Muscle layer of colon (tissue), 2 donors: ENCODE measurements around the gene OSER1.

ENCODE experiments used
- H3K27ac ChIP-seq: one replicate; pipeline ENCODE4 v1.7.0; 2013; ENCODE audit warnings: low read depth, mild to moderate bottlenecking, low read length, moderate library complexity
- H3K27me3 ChIP-seq, 2 donors: one replicate each; pipeline ENCODE4 v1.7.0; 2013; ENCODE audit warnings: low read length in 2 of 2, mild to moderate bottlenecking in 2 of 2; ENCODE audit not compliant: insufficient read depth in 2 of 2, control insufficient read depth in 1 of 2
- H3K36me3 ChIP-seq: one replicate; pipeline ENCODE4 v1.7.0; 2013; ENCODE audit warnings: mild to moderate bottlenecking, low read length; ENCODE audit not compliant: insufficient read depth
- H3K4me1 ChIP-seq: one replicate; pipeline ENCODE4 v1.7.0; 2013; ENCODE audit warnings: mild to moderate bottlenecking, low read length; ENCODE audit not compliant: insufficient read depth
- H3K4me3 ChIP-seq, 2 donors: one replicate each; pipeline ENCODE4 v1.7.0; 2013; ENCODE audit warnings: low read length in 2 of 2, low read depth in 1 of 2, mild to moderate bottlenecking in 1 of 2, moderate library complexity in 1 of 2
- H3K9ac ChIP-seq: one replicate; pipeline ENCODE4 v1.7.0; 2013; ENCODE audit warnings: low read length
- H3K9me3 ChIP-seq: one replicate; pipeline ENCODE4 v1.7.0; 2013; ENCODE audit warnings: mild to moderate bottlenecking, low read length
- donor health status: abdominal sarcoma.
- donor health status: Adenocarcinoma of cecum.

Gene OSER1

DNA sequence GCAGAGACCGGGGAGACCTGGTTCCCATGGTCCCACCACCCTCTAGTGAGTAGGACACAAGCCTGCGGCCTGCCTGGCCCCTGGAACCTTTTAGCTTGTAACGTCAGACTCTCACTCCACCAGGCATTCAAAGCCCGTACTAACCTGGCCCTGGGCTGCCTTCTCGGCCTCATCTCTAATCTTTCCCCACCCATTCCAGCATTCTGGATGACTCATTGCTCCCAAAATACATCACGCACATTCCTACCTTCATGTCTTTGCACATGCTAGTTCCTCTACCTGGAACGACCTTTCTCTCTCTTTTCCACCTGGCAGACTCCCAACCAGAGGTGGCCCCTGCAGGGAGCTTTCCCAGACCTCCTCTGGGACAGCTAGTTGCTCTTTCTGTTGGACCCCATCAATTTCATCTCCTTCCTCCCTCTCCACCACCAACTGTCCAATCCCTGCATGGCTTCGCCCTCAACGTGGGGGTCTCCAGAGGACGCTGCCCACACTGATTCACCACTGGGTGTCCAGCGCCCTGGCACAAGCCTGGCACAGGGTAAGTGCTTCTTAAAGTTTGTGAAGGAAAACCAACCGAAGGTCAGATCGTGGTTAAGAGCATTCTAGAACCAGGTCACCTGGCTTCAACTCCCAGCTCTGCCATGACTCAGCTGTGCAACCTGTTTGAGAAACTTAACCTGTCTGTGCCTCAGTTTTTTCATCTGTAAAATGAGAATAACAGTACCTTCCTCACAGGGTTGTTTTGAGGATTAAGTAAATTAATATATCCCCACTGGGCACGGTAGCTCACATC lies 58.8 kb downstream of the OSER1 start:
- Histone ChIP-seq H3K27ac (peak overlapping the region; percentile 87), H3K36me3 (peaks cover 13% of the 10 kb centered on the region)

DNA sequence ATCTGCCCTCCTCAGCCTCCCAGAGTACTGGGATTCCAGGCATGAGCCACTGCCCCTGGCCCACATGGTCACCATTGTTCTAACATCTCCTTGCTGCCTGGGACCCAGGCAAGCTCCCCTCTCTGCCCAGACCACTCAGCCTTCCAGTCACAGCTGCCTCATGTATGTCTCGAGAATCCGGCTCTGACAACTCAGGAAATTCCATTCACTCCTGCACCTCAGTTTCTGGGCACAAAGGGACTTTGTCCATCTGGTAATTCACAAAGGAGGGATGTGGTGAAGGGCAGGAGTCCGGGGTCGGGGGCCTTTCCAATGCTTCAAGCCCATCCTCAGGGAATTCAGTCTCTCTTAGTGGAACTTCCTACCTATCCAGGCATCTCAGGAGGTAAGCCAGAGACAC lies 64.3 kb downstream of the OSER1 start:
- no peak overlapping the region for H3K9ac ChIP-seq
- H3K9me3 ChIP-seq: no peaks in the 10 kb centered on the region
- peaks cover 16% of the 10 kb centered on the region for H3K36me3 ChIP-seq
- H3K4me1 ChIP-seq: peaks cover 66% of the 10 kb centered on the region
- H3K27me3 ChIP-seq: no peaks in the 10 kb centered on the region
- H3K27ac ChIP-seq: peak overlapping the region; percentile 54
- H3K4me3 ChIP-seq: no peak overlapping the region

More for the DNA sequence above, 58.8 kb downstream of the OSER1 start:
- Histone ChIP-seq H3K9ac (no peak overlapping the region), H3K4me1 (peaks cover 61% of the 10 kb centered on the region), H3K4me3 (no peak overlapping the region), H3K9me3 (no peaks in the 10 kb centered on the region), H3K27me3 (no peaks in the 10 kb centered on the region)
